ENCODE results near the gene HGS.
A peak's percentile ranks its signal among the peaks of the same experiment; 100 is the strongest.

The HGS gene

GRCh38 chr17:81700353-81701287 lies 16.8 kb downstream of the HGS start:
- H3K4me3 ChIP-seq (ENCODE audit: low read depth, low read length) = no peak overlapping the region
- DNase-seq = no peak
- no peaks in the 10 kb centered on the region for H3K27me3 ChIP-seq (replicated peaks)
- no peak for TF ChIP-seq CTCF (IDR thresholded peaks at IDR 0.05; ENCODE audit: low read depth, low read length, missing control alignments)
- in situ Hi-C loops (cut with HindIII; ENCODE audit: low pct_ligation_motif_present, low sequenced_read_pairs) = no loop called here
- H3K36me3 ChIP-seq (replicated peaks) = peaks cover 64% of the 10 kb centered on the region
- H3K27ac ChIP-seq = no peak overlapping the region

GRCh38 chr17:81701288-81702071 lies 17.7 kb downstream of the HGS start:
- Histone ChIP-seq H3K4me3 (ENCODE audit: low read depth, low read length) (peak overlapping the region; percentile 17), H3K27me3 (replicated peaks) (no peaks in the 10 kb centered on the region), H3K36me3 (replicated peaks) (peaks cover 63% of the 10 kb centered on the region), H3K27ac (no peak overlapping the region)
- peak; percentile 23 for TF ChIP-seq CTCF (IDR thresholded peaks at IDR 0.05; ENCODE audit: low read depth, low read length, missing control alignments)
- no peak for DNase-seq
- in situ Hi-C loops (cut with HindIII; ENCODE audit: low pct_ligation_motif_present, low sequenced_read_pairs) = no loop called here

GRCh38 chr17:81702934-81703746 lies 19.3 kb downstream of the HGS start, which contains the start of gene MRPL12:
TSS of gene MRPL12 (plus strand) at chr17:81703367. CDS start at chr17:81703502, 135 bp downstream.
- Histone ChIP-seq H3K27me3 (replicated peaks) (no peaks in the 10 kb centered on the region), H3K27ac (peak within 1 kb of the TSS; percentile 86), H3K4me3 (ENCODE audit: low read depth, low read length) (peak within 1 kb of the TSS; percentile 86), H3K36me3 (replicated peaks) (peaks cover 61% of the 10 kb centered on the region)
- peak; percentile 36 for TF ChIP-seq CTCF (IDR thresholded peaks at IDR 0.05; ENCODE audit: low read depth, low read length, missing control alignments)
- peak; percentile 81 for DNase-seq
- in situ Hi-C loops (cut with HindIII; ENCODE audit: low pct_ligation_motif_present, low sequenced_read_pairs) = no loop called here

GRCh38 chr17:81703747-81704654 lies 20.2 kb downstream of the HGS start:
- DNase-seq = no peak
- Histone ChIP-seq H3K27ac (peak overlapping the region; percentile 86), H3K4me3 (ENCODE audit: low read depth, low read length) (peak overlapping the region; percentile 86), H3K27me3 (replicated peaks) (no peaks in the 10 kb centered on the region), H3K36me3 (replicated peaks) (peaks cover 59% of the 10 kb centered on the region)
- in situ Hi-C loops (cut with HindIII; ENCODE audit: low pct_ligation_motif_present, low sequenced_read_pairs) = no loop called here
- TF ChIP-seq CTCF (IDR thresholded peaks at IDR 0.05; ENCODE audit: low read depth, low read length, missing control alignments) = no peak
